ENCODE results near the gene TBC1D9B.
"Not testable (repeated sequence)": the region's sequence is repeated elsewhere in the genome, so short reads cannot be mapped to it uniquely, and the experiment has no call there.

Gene TBC1D9B

DNA sequence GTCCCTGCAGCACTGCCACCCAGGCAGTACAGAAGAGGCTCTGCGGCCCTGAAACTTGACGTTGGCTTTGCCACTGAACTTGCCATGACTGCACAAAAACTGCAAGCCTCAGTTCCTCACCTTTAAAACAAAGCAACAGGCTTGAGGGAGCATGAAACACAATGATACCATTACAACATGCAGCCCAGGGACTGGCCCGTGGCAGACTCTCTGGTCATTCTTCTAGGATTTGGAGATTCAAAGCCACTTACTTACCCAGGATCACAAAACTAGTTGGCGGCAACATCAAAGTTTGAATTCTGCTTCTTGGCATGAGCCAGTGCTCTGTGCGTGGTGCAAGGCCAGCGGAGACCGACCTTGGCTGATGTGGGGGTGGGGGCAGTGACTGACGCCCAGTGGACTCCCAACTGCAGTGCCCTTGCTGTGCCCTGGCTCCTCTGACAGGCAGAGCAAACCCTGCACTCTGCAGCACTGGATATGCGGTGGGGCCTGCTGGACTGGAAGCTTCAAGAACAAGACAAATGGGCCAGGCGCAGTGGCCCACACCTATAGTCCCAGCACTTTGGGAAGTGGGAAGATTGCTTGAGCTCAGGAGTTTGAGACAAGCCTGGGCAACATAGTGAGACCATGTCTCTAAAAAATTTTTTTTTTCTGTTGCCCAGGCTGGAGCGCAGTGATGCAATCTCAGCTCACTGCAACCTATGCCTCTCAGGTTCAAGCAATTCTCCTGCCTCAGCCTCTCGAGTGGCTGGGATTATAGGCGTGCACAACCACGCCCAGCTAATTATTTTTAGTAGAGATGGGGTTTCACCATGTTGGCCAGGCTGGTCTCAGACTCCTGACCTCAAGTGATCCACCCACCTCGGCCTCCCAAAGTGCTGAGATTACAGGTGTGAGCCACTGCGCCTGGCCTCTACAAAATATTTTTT lies 68.1 kb downstream of the TBC1D9B start:
- TF ChIP-seq, protein P1, sequence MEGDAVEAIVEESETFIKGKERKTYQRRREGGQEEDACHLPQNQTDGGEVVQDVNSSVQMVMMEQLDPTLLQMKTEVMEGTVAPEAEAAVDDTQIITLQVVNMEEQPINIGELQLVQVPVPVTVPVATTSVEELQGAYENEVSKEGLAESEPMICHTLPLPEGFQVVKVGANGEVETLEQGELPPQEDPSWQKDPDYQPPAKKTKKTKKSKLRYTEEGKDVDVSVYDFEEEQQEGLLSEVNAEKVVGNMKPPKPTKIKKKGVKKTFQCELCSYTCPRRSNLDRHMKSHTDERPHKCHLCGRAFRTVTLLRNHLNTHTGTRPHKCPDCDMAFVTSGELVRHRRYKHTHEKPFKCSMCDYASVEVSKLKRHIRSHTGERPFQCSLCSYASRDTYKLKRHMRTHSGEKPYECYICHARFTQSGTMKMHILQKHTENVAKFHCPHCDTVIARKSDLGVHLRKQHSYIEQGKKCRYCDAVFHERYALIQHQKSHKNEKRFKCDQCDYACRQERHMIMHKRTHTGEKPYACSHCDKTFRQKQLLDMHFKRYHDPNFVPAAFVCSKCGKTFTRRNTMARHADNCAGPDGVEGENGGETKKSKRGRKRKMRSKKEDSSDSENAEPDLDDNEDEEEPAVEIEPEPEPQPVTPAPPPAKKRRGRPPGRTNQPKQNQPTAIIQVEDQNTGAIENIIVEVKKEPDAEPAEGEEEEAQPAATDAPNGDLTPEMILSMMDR (IDR thresholded peaks at IDR 0.05), result no peak
- H3K4me3 ChIP-seq (ENCODE audit: low read depth, low read length), result no peak overlapping the region

DNA sequence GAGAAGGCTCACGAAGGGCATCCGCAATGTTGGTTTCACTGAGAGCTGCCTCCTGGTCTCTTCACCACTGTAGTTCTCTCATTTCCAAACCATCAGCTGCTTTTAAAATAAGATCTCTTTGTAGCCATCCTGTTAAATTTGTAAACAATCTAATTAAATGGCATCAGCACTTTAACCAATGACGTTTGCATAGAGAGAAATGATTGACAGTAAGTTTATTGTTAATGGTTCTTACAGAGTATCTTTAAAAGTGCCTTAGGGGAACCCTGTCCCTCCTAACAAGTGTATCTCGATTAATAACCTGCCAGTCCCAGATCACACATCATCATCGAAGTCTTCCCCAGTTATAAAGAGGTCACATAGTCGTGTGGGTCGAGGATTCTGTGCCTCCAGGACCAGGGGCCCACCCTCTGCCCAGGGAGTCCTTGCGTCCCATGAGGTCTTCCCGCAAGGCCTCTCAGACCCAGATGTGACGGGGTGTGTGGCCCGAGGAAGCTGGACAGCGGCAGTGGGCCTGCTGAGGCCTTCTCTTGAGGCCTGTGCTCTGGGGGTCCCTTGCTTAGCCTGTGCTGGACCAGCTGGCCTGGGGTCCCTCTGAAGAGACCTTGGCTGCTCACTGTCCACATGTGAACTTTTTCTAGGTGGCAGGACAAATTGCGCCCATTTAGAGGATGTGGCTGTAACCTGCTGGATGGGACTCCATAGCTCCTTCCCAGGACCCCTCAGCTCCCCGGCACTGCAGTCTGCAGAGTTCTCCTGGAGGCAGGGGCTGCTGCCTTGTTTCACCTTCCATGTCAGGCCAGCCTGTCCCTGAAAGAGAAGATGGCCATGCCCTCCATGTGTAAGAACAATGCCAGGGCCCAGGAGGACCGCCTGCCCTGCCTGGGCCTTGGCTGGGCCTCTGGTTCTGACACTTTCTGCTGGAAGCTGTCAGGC lies 70.4 kb downstream of the TBC1D9B start:
- Histone ChIP-seq H3K27ac (no peak overlapping the region), H3K4me1 (no peaks in the 10 kb centered on the region), H3K4me3 (ENCODE audit: low read depth, low read length) (no peak overlapping the region), H3K36me3 (ENCODE audit: control insufficient read depth, insufficient read depth, low read length) (no peaks in the 10 kb centered on the region), H3K9me3 (ENCODE audit: control insufficient read depth, low read length) (no peaks in the 10 kb centered on the region), H3K9ac (no peak overlapping the region), H3K79me2 (no peaks in the 10 kb centered on the region), H3K4me2 (ENCODE audit: low read length) (no peak overlapping the region), H2AFZ (no peak overlapping the region), H3K27me3 (ENCODE audit: control insufficient read depth, insufficient read depth, low read length) (no peaks in the 10 kb centered on the region)
- TF ChIP-seq, protein P1 (IDR thresholded peaks at IDR 0.05), result no peak

More for the DNA sequence above, 68.1 kb downstream of the TBC1D9B start:
- Histone ChIP-seq H3K36me3 (ENCODE audit: control insufficient read depth, insufficient read depth, low read length) (no peaks in the 10 kb centered on the region), H3K4me2 (ENCODE audit: low read length) (no peak overlapping the region), H2AFZ (no peak overlapping the region), H3K4me1 (no peaks in the 10 kb centered on the region), H3K27ac (no peak overlapping the region), H3K79me2 (no peaks in the 10 kb centered on the region), H3K9ac (no peak overlapping the region), H3K27me3 (ENCODE audit: control insufficient read depth, insufficient read depth, low read length) (no peaks in the 10 kb centered on the region), H3K9me3 (ENCODE audit: control insufficient read depth, low read length) (no peaks in the 10 kb centered on the region)

DNA sequence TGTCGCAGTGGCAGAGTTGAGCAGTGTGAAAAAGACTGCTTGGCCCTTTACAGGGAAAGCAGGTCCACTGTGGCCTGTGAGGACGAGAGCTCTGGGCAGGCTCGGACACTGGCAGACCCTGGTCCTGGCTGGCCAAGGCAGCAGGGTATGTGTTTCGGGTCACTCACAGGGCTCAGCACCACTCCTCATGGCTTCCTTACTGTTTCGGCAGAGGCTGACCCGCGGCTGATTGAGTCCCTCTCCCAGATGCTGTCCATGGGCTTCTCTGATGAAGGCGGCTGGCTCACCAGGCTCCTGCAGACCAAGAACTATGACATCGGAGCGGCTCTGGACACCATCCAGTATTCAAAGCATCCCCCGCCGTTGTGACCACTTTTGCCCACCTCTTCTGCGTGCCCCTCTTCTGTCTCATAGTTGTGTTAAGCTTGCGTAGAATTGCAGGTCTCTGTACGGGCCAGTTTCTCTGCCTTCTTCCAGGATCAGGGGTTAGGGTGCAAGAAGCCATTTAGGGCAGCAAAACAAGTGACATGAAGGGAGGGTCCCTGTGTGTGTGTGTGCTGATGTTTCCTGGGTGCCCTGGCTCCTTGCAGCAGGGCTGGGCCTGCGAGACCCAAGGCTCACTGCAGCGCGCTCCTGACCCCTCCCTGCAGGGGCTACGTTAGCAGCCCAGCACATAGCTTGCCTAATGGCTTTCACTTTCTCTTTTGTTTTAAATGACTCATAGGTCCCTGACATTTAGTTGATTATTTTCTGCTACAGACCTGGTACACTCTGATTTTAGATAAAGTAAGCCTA lies 71.3 kb downstream of the TBC1D9B start:
- H3K9ac ChIP-seq, result no peak overlapping the region
- no peaks in the 10 kb centered on the region for H3K4me1 ChIP-seq
- TF ChIP-seq, protein P1 (IDR thresholded peaks at IDR 0.05), result no peak
- H2AFZ ChIP-seq, result no peak overlapping the region
- no peak overlapping the region for H3K4me3 ChIP-seq (ENCODE audit: low read depth, low read length)
- no peak overlapping the region for H3K27ac ChIP-seq
- no peak overlapping the region for H3K4me2 ChIP-seq (ENCODE audit: low read length)
- H3K27me3 ChIP-seq (ENCODE audit: control insufficient read depth, insufficient read depth, low read length), result no peaks in the 10 kb centered on the region
- peaks cover 2% of the 10 kb centered on the region for H3K79me2 ChIP-seq
- no peaks in the 10 kb centered on the region for H3K36me3 ChIP-seq (ENCODE audit: control insufficient read depth, insufficient read depth, low read length)
- no peaks in the 10 kb centered on the region for H3K9me3 ChIP-seq (ENCODE audit: control insufficient read depth, low read length)

DNA sequence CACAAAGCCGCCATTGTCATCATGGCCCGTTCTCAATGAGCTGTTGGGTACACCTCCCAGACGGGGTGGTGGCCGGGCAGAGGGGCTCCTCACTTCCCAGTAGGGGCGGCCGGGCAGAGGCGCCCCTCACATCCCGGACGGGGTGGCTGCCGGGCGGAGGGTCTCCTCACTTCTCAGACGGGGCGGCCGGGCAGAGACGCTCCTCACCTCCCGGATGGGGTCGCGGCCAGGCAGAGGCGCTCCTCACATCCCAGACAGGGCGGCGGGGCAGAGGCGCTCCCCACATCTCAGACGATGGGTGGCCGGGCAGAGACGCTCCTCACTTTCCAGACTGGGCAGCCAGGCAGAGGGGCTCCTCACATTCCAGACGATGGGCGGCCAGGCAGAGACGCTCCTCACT lies 72.8 kb downstream of the TBC1D9B start:
- H3K79me2 ChIP-seq; H3K36me3 ChIP-seq (ENCODE audit: control insufficient read depth, insufficient read depth, low read length); H3K27ac ChIP-seq; H3K4me2 ChIP-seq (ENCODE audit: low read length); H3K4me1 ChIP-seq; H3K9me3 ChIP-seq (ENCODE audit: control insufficient read depth, low read length); H3K4me3 ChIP-seq (ENCODE audit: low read depth, low read length); H3K27me3 ChIP-seq (ENCODE audit: control insufficient read depth, insufficient read depth, low read length); H3K9ac ChIP-seq; H2AFZ ChIP-seq: not testable (repeated sequence)
